ENCODE data around the gene EFCAB13.

The EFCAB13 gene

GRCh38 chr17:47291242-47291873, 32.4 kb upstream of the EFCAB13 start:
- H3K4me3 ChIP-seq (ENCODE audit: low read depth, low read length), result no peak overlapping the region
- DNase-seq (ENCODE audit: low read depth), result no peak
- TF ChIP-seq MYC (IDR thresholded peaks at IDR 0.05; ENCODE audit: low read depth, low read length), result no peak
- TF ChIP-seq, protein P1, sequence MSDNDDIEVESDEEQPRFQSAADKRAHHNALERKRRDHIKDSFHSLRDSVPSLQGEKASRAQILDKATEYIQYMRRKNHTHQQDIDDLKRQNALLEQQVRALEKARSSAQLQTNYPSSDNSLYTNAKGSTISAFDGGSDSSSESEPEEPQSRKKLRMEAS (IDR thresholded peaks at IDR 0.05; ENCODE audit: low read depth, low read length), result no peak
- TF ChIP-seq, protein P2, sequence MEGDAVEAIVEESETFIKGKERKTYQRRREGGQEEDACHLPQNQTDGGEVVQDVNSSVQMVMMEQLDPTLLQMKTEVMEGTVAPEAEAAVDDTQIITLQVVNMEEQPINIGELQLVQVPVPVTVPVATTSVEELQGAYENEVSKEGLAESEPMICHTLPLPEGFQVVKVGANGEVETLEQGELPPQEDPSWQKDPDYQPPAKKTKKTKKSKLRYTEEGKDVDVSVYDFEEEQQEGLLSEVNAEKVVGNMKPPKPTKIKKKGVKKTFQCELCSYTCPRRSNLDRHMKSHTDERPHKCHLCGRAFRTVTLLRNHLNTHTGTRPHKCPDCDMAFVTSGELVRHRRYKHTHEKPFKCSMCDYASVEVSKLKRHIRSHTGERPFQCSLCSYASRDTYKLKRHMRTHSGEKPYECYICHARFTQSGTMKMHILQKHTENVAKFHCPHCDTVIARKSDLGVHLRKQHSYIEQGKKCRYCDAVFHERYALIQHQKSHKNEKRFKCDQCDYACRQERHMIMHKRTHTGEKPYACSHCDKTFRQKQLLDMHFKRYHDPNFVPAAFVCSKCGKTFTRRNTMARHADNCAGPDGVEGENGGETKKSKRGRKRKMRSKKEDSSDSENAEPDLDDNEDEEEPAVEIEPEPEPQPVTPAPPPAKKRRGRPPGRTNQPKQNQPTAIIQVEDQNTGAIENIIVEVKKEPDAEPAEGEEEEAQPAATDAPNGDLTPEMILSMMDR (IDR thresholded peaks at IDR 0.05; ENCODE audit: low read depth, low read length), result no peak
- TF ChIP-seq POLR2A (IDR thresholded peaks at IDR 0.05; ENCODE audit: extremely low read depth, insufficient read length), result no peak

GRCh38 chr17:47292206-47292605, 31.5 kb upstream of the EFCAB13 start:
- H3K4me3 ChIP-seq (ENCODE audit: low read depth, low read length), result no peak overlapping the region
- no peak for DNase-seq (ENCODE audit: low read depth)
- no peak for TF ChIP-seq MYC (IDR thresholded peaks at IDR 0.05; ENCODE audit: low read depth, low read length)
- TF ChIP-seq, protein P1 (IDR thresholded peaks at IDR 0.05; ENCODE audit: low read depth, low read length), result no peak

- no peak overlapping the region for H3K4me3 ChIP-seq (ENCODE audit: low read depth, low read length)
- TF ChIP-seq POLR2A (IDR thresholded peaks at IDR 0.05; ENCODE audit: extremely low read depth, insufficient read length), result no peak
- no peak for TF ChIP-seq MYC (IDR thresholded peaks at IDR 0.05; ENCODE audit: low read depth, low read length)
- TF ChIP-seq, protein P2 (IDR thresholded peaks at IDR 0.05; ENCODE audit: low read depth, low read length), result no peak
- TF ChIP-seq, protein P1 (IDR thresholded peaks at IDR 0.05; ENCODE audit: low read depth, low read length), result no peak
- no peak for DNase-seq (ENCODE audit: low read depth)
Measured at GRCh38 chr17:47295037-47295873, 28.5 kb upstream of the EFCAB13 start.

DNA sequence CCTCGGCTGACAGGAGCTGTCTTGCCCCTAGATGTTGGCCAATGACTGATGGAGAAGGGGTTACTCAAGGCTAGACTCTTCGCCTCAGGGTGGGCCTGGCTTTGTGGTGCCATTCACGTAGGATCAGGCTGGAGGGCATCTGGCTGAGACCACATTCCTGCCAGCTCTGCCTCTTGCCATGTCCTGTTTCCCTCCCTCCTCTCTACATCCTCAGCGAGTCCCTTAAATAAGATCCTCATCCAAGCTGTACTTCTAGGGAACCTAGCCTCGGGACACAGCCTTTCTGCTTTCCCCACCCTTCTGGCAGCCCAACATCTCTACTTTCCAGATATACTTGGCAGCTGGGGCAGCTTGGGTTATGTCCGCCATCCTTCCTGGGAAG, 27.9 kb upstream of the EFCAB13 start:
- H3K4me3 ChIP-seq (ENCODE audit: low read depth, low read length), result no peak overlapping the region
- TF ChIP-seq, protein P2 (IDR thresholded peaks at IDR 0.05; ENCODE audit: low read depth, low read length), result no peak
- no peak for TF ChIP-seq POLR2A (IDR thresholded peaks at IDR 0.05; ENCODE audit: extremely low read depth, insufficient read length)
- TF ChIP-seq, protein P1 (IDR thresholded peaks at IDR 0.05; ENCODE audit: low read depth, low read length), result no peak
- TF ChIP-seq MYC (IDR thresholded peaks at IDR 0.05; ENCODE audit: low read depth, low read length), result no peak
- no peak for DNase-seq (ENCODE audit: low read depth)

GRCh38 chr17:47297661-47298400, 25.9 kb upstream of the EFCAB13 start:
- no peak for DNase-seq (ENCODE audit: low read depth)
- TF ChIP-seq MYC (IDR thresholded peaks at IDR 0.05; ENCODE audit: low read depth, low read length) (no peak), POLR2A (IDR thresholded peaks at IDR 0.05; ENCODE audit: extremely low read depth, insufficient read length) (no peak)

DNA sequence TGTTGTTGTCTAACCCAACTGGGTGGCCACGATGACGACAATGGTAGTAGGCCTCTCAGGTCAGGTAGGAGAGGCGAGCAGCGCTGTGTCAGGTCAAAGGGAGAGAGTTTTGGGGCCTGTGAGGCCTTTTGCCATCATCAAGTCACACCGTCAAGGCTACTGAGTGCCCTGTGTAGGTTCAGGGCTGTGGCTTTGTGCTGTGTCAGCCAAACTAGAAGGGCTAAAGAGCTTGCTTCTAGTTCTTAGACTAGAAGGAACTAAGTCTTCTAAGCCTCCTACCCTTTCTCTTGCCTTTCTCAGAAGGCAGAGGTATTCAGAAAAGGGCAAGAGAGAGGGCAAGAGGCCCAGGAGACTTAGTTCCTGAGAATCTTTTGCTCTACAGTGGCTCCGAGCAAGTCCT, 25.0 kb upstream of the EFCAB13 start:
- H3K4me3 ChIP-seq (ENCODE audit: low read depth, low read length), result no peak overlapping the region
- no peak for DNase-seq (ENCODE audit: low read depth)
- TF ChIP-seq, protein P1 (IDR thresholded peaks at IDR 0.05; ENCODE audit: low read depth, low read length), result no peak
- TF ChIP-seq, protein P2 (IDR thresholded peaks at IDR 0.05; ENCODE audit: low read depth, low read length), result no peak
- TF ChIP-seq POLR2A (IDR thresholded peaks at IDR 0.05; ENCODE audit: extremely low read depth, insufficient read length) (no peak), MYC (IDR thresholded peaks at IDR 0.05; ENCODE audit: low read depth, low read length) (no peak)

More at GRCh38 chr17:47297661-47298400, 25.9 kb upstream of the EFCAB13 start:
- H3K4me3 ChIP-seq (ENCODE audit: low read depth, low read length), result no peak overlapping the region

Measured in NB4 (cell line).